Endothelial cell of umbilical vein (primary cell): ENCODE results near the gene RPS19BP1. TPM values are rescaled to one million over a fixed set of nuclear protein-coding genes. Genes with fewer than 3 reads are reported as not detected.

Source experiments
- BruUV-seq: library from RNA; stranded (reverse); fragments of 400-500 nt; replicated peaks from 2 replicates; lab custom pipeline; 2021; lab: Mats Ljungman, UMichigan
- CTCF ChIA-PET: fragments of 300-600, 350-600 bp; sonication (Branson Sonifier 250); formaldehyde crosslinking; loops from one replicate; lab custom pipeline; 2021; ENCODE audit warnings: antibody characterized with exemption, inconsistent platforms; lab: Charles Lee
- POLR2A ChIA-PET: fragments of 300-600, 350-600 bp; sonication (Branson Sonifier 250); formaldehyde crosslinking; loops from one replicate; lab custom pipeline; 2021; ENCODE audit warnings: antibody characterized with exemption, inconsistent platforms; lab: Charles Lee
- DNase-seq: peaks from one replicate; pipeline ENCODE4 v3.0.0-alpha.2; 2011; ENCODE audit warnings: low read depth, low spot score
- FAIRE-seq: peaks from 2 replicates; lab custom pipeline; 2011; peaks lifted over from hg19 to GRCh38; lab: Jason Lieb, UNC
- H2AFZ ChIP-seq: 2 replicates; pipeline ENCODE4 v1.6.0; 2012; ENCODE audit warnings: low read depth, low read length, control low read depth, inconsistent platforms
- H3K27ac ChIP-seq: 2 replicates; pipeline ENCODE4 v1.5.1; 2011; ENCODE audit warnings: low read depth, mild to moderate bottlenecking, control low read depth, low read length, moderate library complexity; ENCODE audit not compliant: insufficient read depth
- H3K27me3 ChIP-seq, 2 experiments: 2 replicates each; pipeline versions ENCODE4 v1.6.0 to v1.6.1; 2011; ENCODE audit warnings: low read length in 2 of 2, mixed read lengths in 1 of 2; ENCODE audit not compliant: control insufficient read depth in 2 of 2, insufficient read depth in 2 of 2
- H3K36me3 ChIP-seq, 2 experiments: 2 replicates in 1 of 2; 3 replicates in 1 of 2; pipeline ENCODE4 v1.5.1; 2011; ENCODE audit warnings: low read length in 2 of 2, mild to moderate bottlenecking in 1 of 2, moderate library complexity in 1 of 2; ENCODE audit not compliant: control insufficient read depth in 2 of 2, insufficient read depth in 2 of 2; ENCODE audit errors: extremely low read depth in 1 of 2
- H3K4me1 ChIP-seq: 3 replicates; pipeline ENCODE4 v1.5.1; 2011; ENCODE audit warnings: mild to moderate bottlenecking, low read length; ENCODE audit not compliant: control insufficient read depth, insufficient read depth; ENCODE audit errors: extremely low read depth
- H3K4me2 ChIP-seq: 2 replicates; pipeline ENCODE4 v1.6.1; 2011; ENCODE audit warnings: low read length, control low read depth, mixed read lengths; ENCODE audit not compliant: insufficient read depth
- H3K4me3 ChIP-seq, 3 experiments: fragments of 200-600 bp in 1 of 3; sonication (generic), shearing (Covaris generic) in 1 of 3; replicated peaks in 1 of 3; 2 replicates each; pipeline ENCODE4 v1.5.1; 2011 to 2016; ENCODE audit warnings: control low read depth in 3 of 3, low read length in 3 of 3, mild to moderate bottlenecking in 2 of 3, inconsistent platforms in 1 of 3, low read depth in 1 of 3, moderate library complexity in 1 of 3; ENCODE audit not compliant: insufficient read depth in 1 of 3
- H3K79me2 ChIP-seq: 2 replicates; pipeline ENCODE4 v1.6.0; 2012; ENCODE audit warnings: low read length, inconsistent platforms; ENCODE audit not compliant: control insufficient read depth, insufficient read depth
- H3K9ac ChIP-seq: replicated peaks from 2 replicates; pipeline ENCODE3; 2011; ENCODE audit warnings: low read length, control low read depth; ENCODE audit not compliant: insufficient read depth; ENCODE audit errors: extremely low read depth
- H3K9me1 ChIP-seq: replicated peaks from 3 replicates; pipeline ENCODE4 v1.6.0; 2011; ENCODE audit warnings: mild to moderate bottlenecking, low read length; ENCODE audit not compliant: control insufficient read depth, insufficient read depth; ENCODE audit errors: extremely low read depth
- H3K9me3 ChIP-seq: replicated peaks from 2 replicates; pipeline ENCODE4 v1.5.1; 2012; ENCODE audit warnings: low read length, inconsistent platforms; ENCODE audit not compliant: control insufficient read depth, insufficient read depth
- H4K20me1 ChIP-seq: replicated peaks from 2 replicates; pipeline ENCODE3; 2011; ENCODE audit warnings: mild to moderate bottlenecking, low read length; ENCODE audit not compliant: control insufficient read depth, insufficient read depth; ENCODE audit errors: extremely low read depth
- CTCF ChIP-seq, 2 donors: IDR thresholded peaks; 1 replicate in 1 of 2; 2 replicates in 1 of 2; pipeline ENCODE4 v1.5.1; 2011; ENCODE audit warnings: low read length in 2 of 2, mild to moderate bottlenecking in 2 of 2, moderate library complexity in 2 of 2, control low read depth in 1 of 2, inconsistent platforms in 1 of 2, low read depth in 1 of 2; ENCODE audit not compliant: insufficient read depth in 1 of 2; ENCODE audit errors: extremely low read depth in 1 of 2
- EZH2 ChIP-seq: IDR thresholded peaks from 2 replicates; pipeline ENCODE4 v1.6.1; 2012; ENCODE audit warnings: borderline replicate concordance, low read depth, mild to moderate bottlenecking, moderate library complexity, low read length, inconsistent platforms; ENCODE audit not compliant: severe bottlenecking
- FOS ChIP-seq: IDR thresholded peaks from 2 replicates; pipeline ENCODE4 v1.6.1; 2011; ENCODE audit warnings: mild to moderate bottlenecking, low read length, moderate library complexity, borderline replicate concordance; ENCODE audit not compliant: insufficient read depth
- GATA2 ChIP-seq: IDR thresholded peaks from 2 replicates; pipeline ENCODE4 v1.7.0; 2011; ENCODE audit warnings: low read depth, mild to moderate bottlenecking, moderate library complexity, mixed read lengths, low read length; ENCODE audit not compliant: insufficient read length, insufficient read depth
- JUN ChIP-seq: IDR thresholded peaks from 2 replicates; pipeline ENCODE4 v1.6.1; 2011; ENCODE audit warnings: borderline replicate concordance, low read depth; ENCODE audit not compliant: insufficient read length, insufficient read depth
- MAX ChIP-seq: IDR thresholded peaks from 2 replicates; pipeline ENCODE4 v1.6.1; 2011; ENCODE audit not compliant: insufficient read depth, insufficient read length
- MYC ChIP-seq: IDR thresholded peaks from one replicate; pipeline ENCODE4 v1.6.1; 2011; ENCODE audit warnings: mild to moderate bottlenecking, low read depth, low read length
- POLR2A ChIP-seq: IDR thresholded peaks from 2 replicates; pipeline ENCODE4 v1.6.1; 2012; ENCODE audit warnings: low read depth, mild to moderate bottlenecking, control low read depth, low read length
- POLR2AphosphoS5 ChIP-seq: IDR thresholded peaks from 2 replicates; pipeline ENCODE4 v1.6.1; 2012; ENCODE audit warnings: low read depth, mild to moderate bottlenecking, control low read depth, low read length, moderate library complexity; ENCODE audit not compliant: insufficient read depth
- dilution Hi-C: fragments of 300-500 bp; cut with MboI; formaldehyde crosslinking; loops from one replicate; pipeline ENCODE4 v1.15.0; 2019; ENCODE audit warnings: low sequenced_read_pairs; ENCODE audit not compliant: extremely low pct_ligation_motif_present
- intact Hi-C: fragments of 100-400 bp; cut with micrococcal nuclease; formaldehyde crosslinking; loops from one replicate; pipeline ENCODE4 v1.10.0; 2022
- polyA plus RNA-seq, 4 experiments: library from polyadenylated mRNA; depleted of rRNA in 3 of 4; stranded (reverse) in 3 of 4; unstranded in 1 of 4; fragments of >200 nt; gene quantifications; 2 replicates each; pipeline versions ENCODE4 v1.2.1 to v1.2.3, GENCODE V29; 2011 to 2012; ENCODE audit warnings: missing spikeins in 1 of 4
- total RNA-seq: library from RNA; stranded (reverse); gene quantifications from 2 replicates; pipeline ENCODE4 v1.2.3, GENCODE V29; 2021

Gene RPS19BP1
- total and polyA plus RNA-seq, 2 donors (not counting 3 experiments of a cell fraction or from before 2014, with no cell fraction given) = 66.6 to 84.3 TPM

GRCh38 chr22:39510529-39511149 is 21.9 kb downstream of the RPS19BP1 start:
- POLR2A ChIA-PET = no interaction called here
- Histone ChIP-seq H3K27ac (no peak overlapping the region), H3K9ac (no peak overlapping the region), H3K36me3 (peaks cover 28 to 44% of the 10 kb centered on the region in 2 experiments), H3K79me2 (peaks cover 33% of the 10 kb centered on the region), H2AFZ (no peak overlapping the region), H3K27me3 (no peaks in the 10 kb centered on the region), H3K9me3 (no peaks in the 10 kb centered on the region), H3K4me2 (no peak overlapping the region), H4K20me1 (no peaks in the 10 kb centered on the region), H3K4me1 (no peaks in the 10 kb centered on the region), H3K4me3 (no peak overlapping the region), H3K9me1 (no peaks in the 10 kb centered on the region)
- dilution Hi-C loops (no loop called here), intact Hi-C loops (no loop called here)
- CTCF ChIA-PET = interaction anchor here (0.6 to 2.4 kb wide), 5 partner anchors 9 to 167 kb away, joined by 3 to 13 read pairs (median 4); partner anchors contain the start of gene MIEF1
- BruUV-seq = no TSS peak
- FAIRE-seq (no peak), DNase-seq (no peak)
- no peak for TF ChIP-seq JUN
- no peak for TF ChIP-seq CTCF (IDR thresholded peaks at IDR 0.05; ENCODE audit: extremely low read depth in 1 of 2, insufficient read depth in 1 of 2, low read depth in 1 of 2, low read length in 2 of 2)
- no peak for TF ChIP-seq POLR2AphosphoS5
- no peak for TF ChIP-seq FOS
- no peak for TF ChIP-seq MYC
- no peak for TF ChIP-seq EZH2
- TF ChIP-seq POLR2A = no peak
- no peak for TF ChIP-seq MAX
- TF ChIP-seq GATA2 = no peak
